Sigmoid colon (tissue), 7 donors: ENCODE results near the gene TAX1BP3. TPM values are rescaled to one million over a fixed set of nuclear protein-coding genes. Genes with fewer than 3 reads are reported as not detected.

Experiments used
- DNase-seq: peaks from one replicate; pipeline ENCODE4 v3.0.0-alpha.2; 2019
- H3K27ac ChIP-seq, 4 donors: fragments of 200-600 bp; sonication (generic); one replicate each; pipeline ENCODE4 v1.5.1; 2016 to 2019; ENCODE audit warnings: mild to moderate bottlenecking in 1 of 4
- H3K27me3 ChIP-seq, 3 donors: fragments of 200-600 bp; sonication (generic); one replicate each; pipeline ENCODE4 v1.5.1; 2019; ENCODE audit warnings: mild to moderate bottlenecking in 1 of 3
- H3K36me3 ChIP-seq, 4 donors: fragments of 200-600 bp; sonication (generic); one replicate each; pipeline ENCODE4 v1.5.1; 2016 to 2019
- H3K4me1 ChIP-seq, 4 donors: fragments of 200-600 bp; sonication (generic); one replicate each; pipeline ENCODE4 v1.5.1; 2017 to 2019
- H3K4me3 ChIP-seq, 4 donors: fragments of 200-600 bp; sonication (generic); one replicate each; pipeline ENCODE4 v1.5.1; 2017 to 2019; ENCODE audit warnings: mild to moderate bottlenecking in 2 of 4, moderate library complexity in 1 of 4
- H3K9me3 ChIP-seq, 4 donors: fragments of 200-600 bp in 3 of 4; sonication (generic) in 3 of 4; one replicate each; pipeline versions ENCODE4 v1.5.1 to v1.6.1; 2013 to 2019
- EP300 ChIP-seq, 4 donors: sonication (generic); formaldehyde crosslinking; IDR thresholded peaks; one replicate each; pipeline ENCODE4 v1.6.1; 2017; ENCODE audit warnings: antibody characterized with exemption in 4 of 4
- POLR2A ChIP-seq, 2 donors: fragments of 450-650 bp; IDR thresholded peaks; one replicate each; pipeline ENCODE4 v1.6.1; 2016; ENCODE audit warnings: antibody characterized with exemption in 2 of 2, mild to moderate bottlenecking in 2 of 2, moderate library complexity in 2 of 2
- POLR2AphosphoS5 ChIP-seq, 4 donors: sonication (generic); formaldehyde crosslinking; IDR thresholded peaks; one replicate each; pipeline ENCODE4 v1.6.1; 2017; ENCODE audit warnings: antibody characterized with exemption in 4 of 4
- WGBS, 2 donors: extraction: QIAGEN DNeasy Blood & Tissue Kit; methylation state at CpG; one replicate each; pipeline ENCODE4 v1.1.7; 2013; 5-methylcytosine and 5-hydroxymethylcytosine counted together
- intact Hi-C: fragments of 100-400 bp; cut with DNase I; formaldehyde crosslinking; loops from one replicate; pipeline ENCODE4 v1.15.1; 2023
- polyA plus RNA-seq, 3 donors: library from polyadenylated mRNA; stranded (reverse); fragments of 200-250 nt; gene quantifications; one replicate each; pipeline ENCODE4 v1.2.3, GENCODE V29; 2013
- total RNA-seq, 4 donors: library from RNA; depleted of rRNA; stranded (reverse); fragments of >200 nt; gene quantifications; one replicate each; pipeline ENCODE4 v1.1.0, GENCODE V29; 2016
- TF ChIP-seq, protein P1 (sequence below), 4 experiments: fragments of 450-650 bp in 3 of 4; fragments of 200-600 bp in 1 of 4; IDR thresholded peaks; one replicate each; pipeline ENCODE4 v1.5.1; 2016 to 2019; ENCODE audit warnings: antibody characterized with exemption in 4 of 4, mild to moderate bottlenecking in 3 of 4, moderate library complexity in 2 of 4
- donor health status: healthy with polysubstance abuse.
- donor health status: Bipolar disorder and iron deficiency.
- donor health status: healthy.

The TAX1BP3 gene
- total and polyA plus RNA-seq, 7 donors = 58.1 to 363 (median 92.0) TPM

- no peak for DNase-seq
- Histone ChIP-seq H3K27me3 (peaks cover 12 to 83% (median 77%) of the 10 kb centered on the region in 3 donors), H3K27ac (no peak overlapping the region), H3K4me3 (no peak overlapping the region), H3K9me3 (no peaks in the 10 kb centered on the region), H3K4me1 (peaks cover 0 to 18% (median 15%) of the 10 kb centered on the region in 4 donors), H3K36me3 (no peaks in the 10 kb centered on the region)
- WGBS, 2 donors = 82 to 87% methylated on average over 9 of the region's 9 CpGs
- intact Hi-C loops = no loop called here
- TF ChIP-seq, protein P1, sequence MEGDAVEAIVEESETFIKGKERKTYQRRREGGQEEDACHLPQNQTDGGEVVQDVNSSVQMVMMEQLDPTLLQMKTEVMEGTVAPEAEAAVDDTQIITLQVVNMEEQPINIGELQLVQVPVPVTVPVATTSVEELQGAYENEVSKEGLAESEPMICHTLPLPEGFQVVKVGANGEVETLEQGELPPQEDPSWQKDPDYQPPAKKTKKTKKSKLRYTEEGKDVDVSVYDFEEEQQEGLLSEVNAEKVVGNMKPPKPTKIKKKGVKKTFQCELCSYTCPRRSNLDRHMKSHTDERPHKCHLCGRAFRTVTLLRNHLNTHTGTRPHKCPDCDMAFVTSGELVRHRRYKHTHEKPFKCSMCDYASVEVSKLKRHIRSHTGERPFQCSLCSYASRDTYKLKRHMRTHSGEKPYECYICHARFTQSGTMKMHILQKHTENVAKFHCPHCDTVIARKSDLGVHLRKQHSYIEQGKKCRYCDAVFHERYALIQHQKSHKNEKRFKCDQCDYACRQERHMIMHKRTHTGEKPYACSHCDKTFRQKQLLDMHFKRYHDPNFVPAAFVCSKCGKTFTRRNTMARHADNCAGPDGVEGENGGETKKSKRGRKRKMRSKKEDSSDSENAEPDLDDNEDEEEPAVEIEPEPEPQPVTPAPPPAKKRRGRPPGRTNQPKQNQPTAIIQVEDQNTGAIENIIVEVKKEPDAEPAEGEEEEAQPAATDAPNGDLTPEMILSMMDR (IDR thresholded peaks at IDR 0.05) = no peak
- TF ChIP-seq POLR2A (IDR thresholded peaks at IDR 0.05) = no peak
- no peak for TF ChIP-seq POLR2AphosphoS5 (IDR thresholded peaks at IDR 0.05)
- no peak for TF ChIP-seq EP300 (IDR thresholded peaks at IDR 0.05)
Measured at GRCh38 chr17:3692346-3692745, 24.0 kb upstream of the TAX1BP3 start.

DNA sequence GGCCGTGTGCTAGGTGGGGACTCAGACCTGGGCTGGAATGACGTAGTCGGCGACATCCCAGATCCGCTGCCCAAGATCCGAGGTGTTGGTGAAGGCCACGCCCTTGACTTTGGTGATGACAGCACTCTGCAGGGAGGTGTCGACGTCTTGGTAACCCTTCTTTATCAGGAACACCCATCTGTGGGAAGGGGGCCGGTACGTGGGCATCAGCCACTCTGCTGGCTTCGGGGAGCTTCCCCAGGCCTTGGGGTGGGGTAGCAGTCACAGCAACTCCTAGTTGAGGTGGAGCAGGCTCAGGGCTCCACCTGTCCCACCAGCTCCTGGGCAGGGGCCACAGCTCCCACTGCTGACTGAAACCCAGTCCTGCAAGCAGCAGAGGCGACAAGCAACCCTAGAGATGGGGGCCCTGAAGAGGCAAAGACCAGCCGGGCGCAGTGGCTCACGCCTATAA, 23.3 kb upstream of the TAX1BP3 start:
- Histone ChIP-seq H3K4me1 (peaks cover 0 to 18% (median 15%) of the 10 kb centered on the region in 4 donors), H3K9me3 (no peaks in the 10 kb centered on the region), H3K27me3 (peaks cover 12 to 76% (median 70%) of the 10 kb centered on the region in 3 donors), H3K4me3 (no peak overlapping the region), H3K36me3 (no peaks in the 10 kb centered on the region), H3K27ac (no peak overlapping the region)
- intact Hi-C loops = no loop called here
- 72 to 87% methylated on average over 16 of the region's 16 CpGs for WGBS, 2 donors
- TF ChIP-seq EP300 (IDR thresholded peaks at IDR 0.05) (no peak), POLR2A (IDR thresholded peaks at IDR 0.05) (no peak), POLR2AphosphoS5 (IDR thresholded peaks at IDR 0.05) (no peak)
- TF ChIP-seq, protein P1 (IDR thresholded peaks at IDR 0.05) = no peak
- DNase-seq = no peak

- H3K4me3 ChIP-seq = no peak overlapping the region
- no peaks in the 10 kb centered on the region for H3K36me3 ChIP-seq
- no peak overlapping the region for H3K27ac ChIP-seq
- H3K27me3 ChIP-seq = peaks cover 8 to 65% (median 56%) of the 10 kb centered on the region in 3 donors
- intact Hi-C loops = no loop called here
- H3K9me3 ChIP-seq = no peaks in the 10 kb centered on the region
- TF ChIP-seq EP300 (IDR thresholded peaks at IDR 0.05) (no peak), POLR2AphosphoS5 (IDR thresholded peaks at IDR 0.05) (no peak), POLR2A (IDR thresholded peaks at IDR 0.05) (no peak)
- TF ChIP-seq, protein P1 (IDR thresholded peaks at IDR 0.05) = no peak
- WGBS, 2 donors = 76 to 82% methylated on average over 22 of the region's 22 CpGs
- H3K4me1 ChIP-seq = peaks cover 0 to 4% (median 2%) of the 10 kb centered on the region in 4 donors
- no peak for DNase-seq
Measured at GRCh38 chr17:3690094-3690715, 21.8 kb upstream of the TAX1BP3 start.

- intact Hi-C loops = no loop called here
- no peak overlapping the region for H3K27ac ChIP-seq
- TF ChIP-seq POLR2A (IDR thresholded peaks at IDR 0.05) (no peak), POLR2AphosphoS5 (IDR thresholded peaks at IDR 0.05) (no peak), EP300 (IDR thresholded peaks at IDR 0.05) (no peak)
- TF ChIP-seq, protein P1 (IDR thresholded peaks at IDR 0.05) = no peak
- H3K4me3 ChIP-seq = no peak overlapping the region
- H3K27me3 ChIP-seq = peaks cover 8 to 65% (median 53%) of the 10 kb centered on the region in 3 donors
- WGBS, 2 donors = 79 to 87% methylated on average over 44 of the region's 44 CpGs
- H3K36me3 ChIP-seq = no peaks in the 10 kb centered on the region
- H3K9me3 ChIP-seq = no peaks in the 10 kb centered on the region
- no peak for DNase-seq
- H3K4me1 ChIP-seq = no peaks in the 10 kb centered on the region
Measured at GRCh38 chr17:3689262-3690093, 21.1 kb upstream of the TAX1BP3 start.
